Glomerular visceral epithelial cell (primary cell): ENCODE data around the gene MARCHF10.
"Not testable (repeated sequence)": the region's sequence is repeated elsewhere in the genome, so short reads cannot be mapped to it uniquely, and the experiment has no call there.

Experiments used
- DNase-seq: peaks from one replicate; pipeline ENCODE4 v3.0.0-alpha.2; 2016; ENCODE audit errors: extremely low spot score

Gene MARCHF10

GRCh38 chr17:62717589-62717855 lies 90.6 kb downstream of the MARCHF10 start:
- DNase-seq = no peak

DNA sequence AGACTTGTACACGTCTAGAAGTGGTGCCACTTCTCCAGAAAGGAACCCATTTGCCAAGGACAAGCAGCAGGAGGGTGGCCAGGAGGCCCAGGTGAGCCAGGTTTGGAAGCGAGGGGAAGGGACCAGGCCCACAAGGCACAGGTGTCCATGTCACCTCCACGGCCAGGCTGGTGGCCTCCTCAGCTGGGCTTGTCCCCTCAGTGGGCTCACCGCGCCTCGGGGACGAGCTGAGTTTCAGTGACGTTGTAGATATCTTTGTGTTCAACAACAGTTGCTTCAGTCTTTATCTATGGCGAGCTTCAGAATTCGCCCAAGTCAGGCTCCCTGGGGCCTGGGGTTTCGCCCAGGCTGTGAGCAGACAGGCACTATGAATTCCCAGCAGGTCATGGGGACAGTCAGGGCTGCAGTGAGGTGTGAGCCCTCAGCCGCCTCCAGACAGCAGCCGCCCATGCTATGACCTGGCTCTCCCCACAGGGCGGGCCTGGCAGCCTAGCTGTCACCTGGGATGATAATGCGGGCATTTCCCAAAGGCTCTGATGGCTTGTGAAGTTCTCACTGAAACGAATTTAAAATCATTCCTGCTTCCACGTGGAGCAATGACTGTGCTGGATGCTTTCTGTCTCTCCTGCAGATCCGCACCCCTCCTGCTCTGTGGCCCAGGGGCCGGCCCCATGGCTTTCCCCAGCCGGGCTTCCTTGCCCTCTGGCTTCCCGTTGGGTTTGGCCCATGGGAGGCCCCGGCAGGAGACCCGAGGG lies 91.1 kb downstream of the MARCHF10 start:
- DNase-seq = no peak

DNA sequence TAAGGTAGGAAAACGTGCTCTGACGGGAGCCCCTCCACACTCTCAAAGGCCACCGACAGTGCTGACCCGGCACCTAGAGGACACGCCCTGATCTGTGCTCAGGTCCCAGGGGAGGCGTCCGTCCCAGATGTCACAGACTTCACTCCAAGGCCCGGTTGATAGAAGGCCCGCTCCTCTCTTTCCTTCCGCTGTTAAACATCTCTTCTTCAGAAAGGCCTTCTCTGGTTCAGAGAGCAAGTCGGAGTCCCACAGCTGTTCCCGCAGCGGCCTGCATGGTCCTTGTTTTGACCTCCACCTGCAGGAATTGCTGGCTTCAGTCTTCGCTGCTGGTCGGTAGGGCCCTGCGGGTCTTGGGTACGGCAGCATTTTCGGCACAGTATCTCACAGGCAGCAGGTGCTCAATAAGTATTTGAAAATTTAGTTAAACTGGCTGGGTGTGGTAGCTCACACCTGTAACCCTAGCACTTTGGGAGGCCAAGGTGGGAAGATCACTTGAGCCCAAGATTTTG lies 92.2 kb downstream of the MARCHF10 start:
- DNase-seq = no peak

- no peak for DNase-seq
Measured at GRCh38 chr17:62714016-62714777, 93.9 kb downstream of the MARCHF10 start.

DNA sequence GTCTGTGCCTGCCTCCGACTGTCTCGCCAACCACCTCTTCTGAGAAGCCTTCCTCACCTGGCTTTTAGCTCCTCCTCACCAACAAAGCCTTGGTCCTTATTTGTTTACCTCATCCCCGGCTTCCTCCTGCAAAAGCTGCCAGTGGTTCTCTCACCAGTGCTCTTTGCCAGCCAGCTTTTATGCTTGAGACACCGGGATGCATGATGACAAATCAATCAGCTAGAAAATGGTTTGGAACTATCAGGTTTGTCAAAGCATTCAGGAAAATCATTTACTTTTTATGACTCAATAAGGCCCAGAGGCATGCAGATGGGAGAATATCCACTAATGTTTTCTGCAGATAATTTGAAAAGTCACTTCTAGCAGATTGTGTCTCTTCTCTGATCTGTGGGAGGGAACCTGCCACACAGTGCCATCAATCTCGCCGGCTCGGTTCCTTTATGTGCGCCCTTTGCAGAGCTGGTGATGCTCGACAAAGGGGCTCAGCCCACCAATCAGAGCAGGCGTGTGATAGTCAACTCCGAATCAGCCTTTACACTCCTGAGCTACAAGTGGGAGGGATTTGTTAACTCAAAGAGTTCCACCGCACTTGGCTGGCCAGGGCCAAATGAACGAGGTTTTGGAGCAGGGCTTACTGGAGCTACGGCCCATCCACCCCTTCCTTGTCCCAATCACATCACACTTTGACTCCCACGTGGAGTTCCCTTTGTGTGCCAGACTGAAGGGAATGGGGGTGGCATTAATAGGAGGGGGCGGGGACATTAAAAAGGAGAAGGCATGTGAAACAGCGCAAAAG lies 94.8 kb downstream of the MARCHF10 start:
- no peak for DNase-seq

DNA sequence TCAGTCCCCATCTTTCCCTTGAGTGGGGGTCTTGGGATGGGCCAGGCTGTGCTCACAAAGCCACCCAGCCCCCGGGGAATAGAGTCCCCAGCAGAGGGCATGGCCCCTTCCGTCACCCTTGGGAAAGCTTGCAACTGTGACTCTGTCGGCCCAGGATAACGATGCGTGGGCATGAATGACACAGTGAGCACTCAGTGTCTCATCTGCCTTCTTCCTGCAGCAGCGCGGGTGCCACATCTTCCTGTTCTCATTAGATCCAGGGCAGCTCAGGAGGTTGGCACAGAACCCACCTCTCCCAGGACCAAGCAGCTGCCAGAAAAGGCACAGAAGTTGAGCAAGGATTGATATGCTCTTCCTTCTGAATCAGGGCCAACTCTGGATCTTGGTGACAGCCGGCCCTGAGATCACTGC lies 95.9 kb downstream of the MARCHF10 start:
- no peak for DNase-seq

GRCh38 chr17:62708587-62708986 lies 99.5 kb downstream of the MARCHF10 start:
- no peak for DNase-seq

- no peak for DNase-seq
Measured at GRCh38 chr17:62707425-62707739, 100.7 kb downstream of the MARCHF10 start.

GRCh38 chr17:62706598-62707424 lies 101.3 kb downstream of the MARCHF10 start:
- DNase-seq = no peak

DNA sequence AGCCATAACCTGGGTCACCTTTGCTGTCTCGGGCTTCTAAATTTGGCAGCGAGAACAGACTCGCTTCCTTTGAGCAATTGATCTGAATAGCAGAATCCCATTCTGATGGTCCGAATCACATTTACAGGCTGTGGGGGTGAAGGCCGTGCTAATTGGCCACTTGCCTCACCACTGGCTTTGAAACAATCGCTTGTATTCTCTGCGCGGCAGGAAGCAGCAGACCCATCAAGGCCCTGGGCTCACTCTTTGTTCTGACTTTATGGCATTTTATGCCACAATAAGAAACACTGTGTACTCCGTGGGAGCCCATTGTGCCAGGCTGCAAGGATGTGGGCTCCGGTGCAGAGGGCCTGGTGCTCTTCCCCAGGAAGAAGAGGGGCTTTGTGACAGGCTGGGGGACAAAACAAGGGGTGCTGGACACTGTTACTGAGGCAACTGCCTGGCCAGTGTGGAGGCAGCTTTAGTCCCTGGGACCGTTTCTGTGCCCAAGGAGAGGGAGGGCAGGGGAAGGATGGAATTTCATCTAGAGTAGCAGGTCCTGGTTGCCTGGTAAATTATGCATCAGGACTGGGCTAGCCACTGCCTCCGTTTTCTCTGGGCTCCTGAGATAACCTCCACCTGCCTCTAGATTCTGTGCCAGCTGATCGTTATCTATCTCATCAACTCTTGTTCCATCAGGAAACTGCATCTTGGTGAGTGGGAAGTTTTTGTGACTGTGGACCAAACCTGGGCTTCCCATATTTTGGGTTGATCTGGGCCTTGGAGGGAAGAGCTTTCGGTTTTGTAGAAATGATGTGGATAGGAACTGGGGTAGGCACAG lies 102.1 kb downstream of the MARCHF10 start:
- no peak for DNase-seq

GRCh38 chr17:62705156-62705777 lies 102.8 kb downstream of the MARCHF10 start:
- DNase-seq = no peak

DNA sequence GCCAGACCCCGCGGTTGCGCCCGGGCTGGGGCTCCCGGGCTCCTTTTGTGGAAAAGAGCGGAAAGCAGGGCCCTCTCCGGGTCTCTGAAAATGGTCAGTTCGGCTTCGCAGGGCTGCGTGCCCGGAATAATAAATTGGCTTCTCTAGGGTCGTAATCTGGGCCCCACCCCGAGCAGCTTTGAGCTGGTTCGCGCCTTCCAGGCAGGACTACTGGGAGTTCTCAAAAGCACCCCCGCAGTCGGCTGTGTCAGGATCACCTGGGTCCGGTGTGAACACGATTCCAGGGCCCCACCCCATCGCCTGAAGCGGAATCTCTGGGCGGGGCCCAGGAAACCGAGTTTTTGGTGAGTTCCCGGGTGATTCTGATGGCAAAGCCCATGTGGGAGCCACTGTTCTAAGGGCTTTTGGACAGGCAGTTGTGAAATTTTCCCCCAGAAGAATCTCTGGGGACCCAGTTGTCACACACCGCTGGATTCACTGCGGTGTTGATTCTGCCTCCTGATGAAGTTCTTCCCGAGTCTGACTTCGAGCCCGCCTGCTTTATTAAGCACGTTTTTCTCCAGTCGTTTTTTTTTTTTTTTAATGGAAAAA lies 103.6 kb downstream of the MARCHF10 start:
- no peak for DNase-seq

DNA sequence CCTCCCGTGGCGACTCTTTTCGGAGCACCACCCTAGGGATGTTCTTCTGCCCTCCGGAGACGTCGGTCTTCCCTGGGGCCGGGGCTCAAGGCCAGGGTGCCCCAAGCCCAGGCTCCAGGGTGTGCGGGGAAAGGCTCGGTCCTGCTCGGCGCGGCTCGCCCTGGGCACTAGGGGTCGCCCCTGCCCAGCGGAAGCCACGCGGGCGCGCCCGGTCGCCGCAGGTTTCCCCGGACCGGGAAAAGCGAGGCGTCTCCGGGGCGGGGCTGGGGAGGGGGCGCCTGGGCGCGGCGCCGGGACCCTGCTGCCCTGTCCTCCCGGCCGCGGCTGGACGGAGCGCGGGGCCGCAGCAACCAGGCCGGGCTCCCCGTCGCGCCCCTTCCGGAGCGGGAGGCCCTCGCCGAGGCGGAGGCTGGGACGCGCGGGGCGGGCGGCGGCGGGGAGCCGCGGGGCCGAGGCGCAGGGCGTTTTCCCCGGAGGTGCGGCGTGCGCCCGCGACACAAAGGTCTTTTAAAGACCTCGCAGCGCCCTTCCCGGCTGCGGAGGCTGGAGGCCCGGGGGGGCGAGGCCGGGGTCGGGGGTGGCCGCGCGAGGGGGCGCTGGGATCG lies 104.2 kb downstream of the MARCHF10 start:
- DNase-seq = peak; percentile 82

DNA sequence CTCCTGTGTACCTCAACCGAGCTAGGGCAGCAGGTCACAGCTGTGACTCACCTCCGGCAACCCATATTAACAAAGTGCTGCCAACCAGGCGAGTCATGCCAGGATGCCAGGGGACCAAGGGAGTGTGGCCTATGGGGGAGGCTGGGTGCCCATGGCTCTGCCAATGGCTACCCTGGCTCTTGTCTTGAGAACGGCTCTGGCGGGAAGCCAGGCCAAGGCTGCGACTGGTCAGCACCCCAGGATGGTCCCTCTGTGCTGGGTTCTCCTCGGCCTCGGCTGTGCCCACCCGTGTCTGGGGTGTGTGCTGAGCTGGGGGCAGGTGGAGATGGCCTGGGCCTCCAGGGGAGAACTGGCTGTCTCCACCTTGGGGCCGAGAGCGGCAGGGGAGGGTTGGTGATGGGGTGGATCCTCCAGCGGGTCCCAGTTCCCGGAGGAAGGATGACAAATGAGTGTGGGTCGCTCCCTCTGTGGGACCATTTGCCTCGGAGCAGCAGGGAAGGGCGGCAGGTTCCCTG lies 104.8 kb downstream of the MARCHF10 start:
- peak; percentile 84 for DNase-seq

GRCh38 chr17:62702746-62703260 lies 105.3 kb downstream of the MARCHF10 start:
- no peak for DNase-seq

DNA sequence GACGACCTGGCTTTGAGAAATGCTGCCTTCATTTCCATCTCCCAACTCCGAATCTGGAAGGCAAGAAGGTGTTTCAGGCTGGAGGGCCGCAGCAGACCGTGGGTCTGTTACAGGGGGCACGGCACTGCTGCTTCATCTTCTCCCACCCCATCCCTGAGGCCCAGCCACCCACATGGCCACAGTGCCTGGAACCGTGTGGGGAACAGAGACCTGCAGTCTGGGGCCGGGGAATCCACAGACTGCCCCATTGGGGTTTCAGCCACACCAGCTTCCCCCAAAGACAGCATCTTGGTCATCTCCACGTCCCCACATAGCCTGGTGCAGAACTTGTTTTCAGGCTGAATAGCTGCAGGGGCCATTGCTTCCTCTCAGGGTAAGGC lies 106.4 kb downstream of the MARCHF10 start:
- no peak for DNase-seq

- no peak for DNase-seq
Measured at GRCh38 chr17:62700964-62701705, 107.0 kb downstream of the MARCHF10 start.

GRCh38 chr17:62698459-62698858 lies 109.7 kb downstream of the MARCHF10 start:
- not testable (repeated sequence) for DNase-seq
